HL-60 (cell line): Measurements from ENCODE around the gene INPP5J.

Source experiments
- DNase-seq, 2 experiments: peaks; one replicate each; pipeline ENCODE4 v3.0.0-alpha.2; 2010 to 2020; ENCODE audit warnings: low read depth in 1 of 2, low spot score in 1 of 2
- H3K27ac ChIP-seq: fragments of 250-450 bp; sonication (Bioruptor Pico); replicated peaks from 2 replicates; pipeline ENCODE4 v1.5.1; 2020; ENCODE audit warnings: mild to moderate bottlenecking, moderate library complexity
- H3K27me3 ChIP-seq: fragments of 250-450 bp; sonication (Bioruptor Pico); 2 replicates; pipeline ENCODE4 v1.5.1; 2021; ENCODE audit warnings: mild to moderate bottlenecking, moderate library complexity; ENCODE audit not compliant: insufficient read depth, poor library complexity, severe bottlenecking
- H3K4me3 ChIP-seq: replicated peaks from 2 replicates; pipeline ENCODE4 v1.5.1; 2011; ENCODE audit warnings: mild to moderate bottlenecking, control low read depth, low read length; ENCODE audit not compliant: insufficient read depth
- GABPA ChIP-seq: IDR thresholded peaks from 2 replicates; pipeline ENCODE4 v1.6.1; 2012; ENCODE audit warnings: low read depth
- POLR2AphosphoS5 ChIP-seq: IDR thresholded peaks from 2 replicates; pipeline ENCODE4 v1.6.1; 2012; ENCODE audit warnings: low read depth
- SPI1 ChIP-seq: IDR thresholded peaks from 2 replicates; pipeline ENCODE4 v1.6.1; 2012; ENCODE audit warnings: low read depth, mild to moderate bottlenecking, borderline replicate concordance
- microRNA-seq: library from miRNA; unstranded; fragments of <30 nt; microRNA quantifications from one replicate; pipeline ENCODE4, GENCODE V29; 2018
- TF ChIP-seq, protein P1 (sequence below): IDR thresholded peaks from 2 replicates; pipeline ENCODE4 v1.6.1; 2012; ENCODE audit warnings: low read depth; ENCODE audit not compliant: insufficient replicate concordance
- TF ChIP-seq, protein P2 (sequence below): IDR thresholded peaks from one replicate; pipeline ENCODE4 v1.5.1; 2011; ENCODE audit warnings: low read length, control low read depth, inconsistent platforms; ENCODE audit not compliant: insufficient read depth

Gene INPP5J

DNA sequence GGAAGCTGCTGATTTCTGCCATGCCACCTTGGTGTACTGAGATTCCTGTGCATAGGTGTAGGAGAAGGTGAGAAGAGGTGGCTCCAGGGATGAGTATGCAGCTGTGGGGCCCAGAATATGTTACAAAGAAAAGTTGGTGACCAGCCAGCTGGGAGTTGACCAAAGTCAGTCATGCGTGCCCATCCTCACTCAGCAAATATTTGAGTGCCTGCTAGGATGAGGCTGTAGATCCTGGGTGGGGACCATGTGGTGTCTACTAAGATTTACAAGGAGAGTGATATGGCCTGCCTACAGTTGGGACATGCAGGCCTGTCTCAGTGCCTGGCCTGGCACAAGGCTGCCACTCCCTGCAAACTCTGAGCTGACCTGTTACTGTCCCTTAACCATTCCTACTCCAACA, 56.6 kb downstream of the INPP5J start:
- no peak for DNase-seq
- no peaks in the 10 kb centered on the region for H3K27me3 ChIP-seq
- H3K27ac ChIP-seq: no peak overlapping the region
- no peak for TF ChIP-seq POLR2AphosphoS5
- no peak overlapping the region for H3K4me3 ChIP-seq

DNA sequence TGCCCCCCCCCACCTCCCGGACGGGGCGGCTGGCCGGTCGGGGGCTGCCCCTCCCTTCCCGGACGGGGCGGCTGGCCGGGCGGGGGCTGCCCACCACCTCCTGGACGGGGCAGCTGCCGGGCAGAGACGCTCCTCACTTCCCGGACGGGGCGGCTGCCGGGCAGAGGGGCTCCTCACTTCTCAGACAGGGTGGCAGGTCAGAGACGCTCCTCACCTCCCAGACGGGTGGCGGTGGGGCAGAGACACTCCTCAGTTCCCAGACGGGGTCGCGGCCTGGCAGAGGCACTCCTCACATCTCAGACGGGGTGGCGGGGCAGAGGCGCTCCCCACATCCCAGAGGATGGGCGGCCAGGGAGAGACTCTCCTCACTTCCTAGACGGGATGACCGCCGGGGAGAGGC, 61.2 kb downstream of the INPP5J start:
- DNase-seq: no peak
- TF ChIP-seq POLR2AphosphoS5 (no peak), SPI1 (no peak), GABPA (no peak)
- TF ChIP-seq, protein P1, sequence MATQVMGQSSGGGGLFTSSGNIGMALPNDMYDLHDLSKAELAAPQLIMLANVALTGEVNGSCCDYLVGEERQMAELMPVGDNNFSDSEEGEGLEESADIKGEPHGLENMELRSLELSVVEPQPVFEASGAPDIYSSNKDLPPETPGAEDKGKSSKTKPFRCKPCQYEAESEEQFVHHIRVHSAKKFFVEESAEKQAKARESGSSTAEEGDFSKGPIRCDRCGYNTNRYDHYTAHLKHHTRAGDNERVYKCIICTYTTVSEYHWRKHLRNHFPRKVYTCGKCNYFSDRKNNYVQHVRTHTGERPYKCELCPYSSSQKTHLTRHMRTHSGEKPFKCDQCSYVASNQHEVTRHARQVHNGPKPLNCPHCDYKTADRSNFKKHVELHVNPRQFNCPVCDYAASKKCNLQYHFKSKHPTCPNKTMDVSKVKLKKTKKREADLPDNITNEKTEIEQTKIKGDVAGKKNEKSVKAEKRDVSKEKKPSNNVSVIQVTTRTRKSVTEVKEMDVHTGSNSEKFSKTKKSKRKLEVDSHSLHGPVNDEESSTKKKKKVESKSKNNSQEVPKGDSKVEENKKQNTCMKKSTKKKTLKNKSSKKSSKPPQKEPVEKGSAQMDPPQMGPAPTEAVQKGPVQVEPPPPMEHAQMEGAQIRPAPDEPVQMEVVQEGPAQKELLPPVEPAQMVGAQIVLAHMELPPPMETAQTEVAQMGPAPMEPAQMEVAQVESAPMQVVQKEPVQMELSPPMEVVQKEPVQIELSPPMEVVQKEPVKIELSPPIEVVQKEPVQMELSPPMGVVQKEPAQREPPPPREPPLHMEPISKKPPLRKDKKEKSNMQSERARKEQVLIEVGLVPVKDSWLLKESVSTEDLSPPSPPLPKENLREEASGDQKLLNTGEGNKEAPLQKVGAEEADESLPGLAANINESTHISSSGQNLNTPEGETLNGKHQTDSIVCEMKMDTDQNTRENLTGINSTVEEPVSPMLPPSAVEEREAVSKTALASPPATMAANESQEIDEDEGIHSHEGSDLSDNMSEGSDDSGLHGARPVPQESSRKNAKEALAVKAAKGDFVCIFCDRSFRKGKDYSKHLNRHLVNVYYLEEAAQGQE: no peak
- TF ChIP-seq, protein P2, sequence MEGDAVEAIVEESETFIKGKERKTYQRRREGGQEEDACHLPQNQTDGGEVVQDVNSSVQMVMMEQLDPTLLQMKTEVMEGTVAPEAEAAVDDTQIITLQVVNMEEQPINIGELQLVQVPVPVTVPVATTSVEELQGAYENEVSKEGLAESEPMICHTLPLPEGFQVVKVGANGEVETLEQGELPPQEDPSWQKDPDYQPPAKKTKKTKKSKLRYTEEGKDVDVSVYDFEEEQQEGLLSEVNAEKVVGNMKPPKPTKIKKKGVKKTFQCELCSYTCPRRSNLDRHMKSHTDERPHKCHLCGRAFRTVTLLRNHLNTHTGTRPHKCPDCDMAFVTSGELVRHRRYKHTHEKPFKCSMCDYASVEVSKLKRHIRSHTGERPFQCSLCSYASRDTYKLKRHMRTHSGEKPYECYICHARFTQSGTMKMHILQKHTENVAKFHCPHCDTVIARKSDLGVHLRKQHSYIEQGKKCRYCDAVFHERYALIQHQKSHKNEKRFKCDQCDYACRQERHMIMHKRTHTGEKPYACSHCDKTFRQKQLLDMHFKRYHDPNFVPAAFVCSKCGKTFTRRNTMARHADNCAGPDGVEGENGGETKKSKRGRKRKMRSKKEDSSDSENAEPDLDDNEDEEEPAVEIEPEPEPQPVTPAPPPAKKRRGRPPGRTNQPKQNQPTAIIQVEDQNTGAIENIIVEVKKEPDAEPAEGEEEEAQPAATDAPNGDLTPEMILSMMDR: no peak
- Histone ChIP-seq H3K27ac (no peak overlapping the region), H3K4me3 (no peak overlapping the region), H3K27me3 (no peaks in the 10 kb centered on the region)

Small RNA genes within 50 kb of the gene (microRNA-seq; reads per million reads assigned to microRNA genes)
- gene MIR3928: 2.7 reads per million
